GM12874 (cell line): ENCODE measurements around the gene GSX1.

Experiments
- TF ChIP-seq, protein P1 (sequence below): IDR thresholded peaks from 2 replicates; pipeline ENCODE4 v1.5.1; 2011; ENCODE audit warnings: low read depth, mild to moderate bottlenecking, control low read depth, low read length, moderate library complexity; ENCODE audit not compliant: insufficient read depth

The GSX1 gene

DNA sequence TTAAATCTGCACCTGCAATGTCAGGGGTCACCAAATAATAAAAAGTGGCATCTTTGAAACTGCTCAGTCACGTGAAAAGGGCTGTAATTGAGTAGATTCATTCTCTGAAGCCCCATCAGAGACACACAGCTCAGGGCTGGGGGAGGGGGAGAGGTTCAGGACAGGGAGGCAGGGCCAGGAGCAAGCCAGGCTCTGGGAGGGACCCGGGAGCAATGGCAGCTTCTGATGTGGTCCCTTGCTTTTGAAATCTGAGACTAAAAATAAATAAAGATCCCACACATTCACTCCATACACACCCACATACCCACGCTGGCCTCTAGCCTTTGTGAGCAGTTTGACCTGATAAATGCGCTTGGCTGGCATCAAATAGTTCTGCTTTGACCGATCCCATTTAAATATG, 32.8 kb downstream of the GSX1 start:
- TF ChIP-seq, protein P1, sequence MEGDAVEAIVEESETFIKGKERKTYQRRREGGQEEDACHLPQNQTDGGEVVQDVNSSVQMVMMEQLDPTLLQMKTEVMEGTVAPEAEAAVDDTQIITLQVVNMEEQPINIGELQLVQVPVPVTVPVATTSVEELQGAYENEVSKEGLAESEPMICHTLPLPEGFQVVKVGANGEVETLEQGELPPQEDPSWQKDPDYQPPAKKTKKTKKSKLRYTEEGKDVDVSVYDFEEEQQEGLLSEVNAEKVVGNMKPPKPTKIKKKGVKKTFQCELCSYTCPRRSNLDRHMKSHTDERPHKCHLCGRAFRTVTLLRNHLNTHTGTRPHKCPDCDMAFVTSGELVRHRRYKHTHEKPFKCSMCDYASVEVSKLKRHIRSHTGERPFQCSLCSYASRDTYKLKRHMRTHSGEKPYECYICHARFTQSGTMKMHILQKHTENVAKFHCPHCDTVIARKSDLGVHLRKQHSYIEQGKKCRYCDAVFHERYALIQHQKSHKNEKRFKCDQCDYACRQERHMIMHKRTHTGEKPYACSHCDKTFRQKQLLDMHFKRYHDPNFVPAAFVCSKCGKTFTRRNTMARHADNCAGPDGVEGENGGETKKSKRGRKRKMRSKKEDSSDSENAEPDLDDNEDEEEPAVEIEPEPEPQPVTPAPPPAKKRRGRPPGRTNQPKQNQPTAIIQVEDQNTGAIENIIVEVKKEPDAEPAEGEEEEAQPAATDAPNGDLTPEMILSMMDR: no peak

DNA sequence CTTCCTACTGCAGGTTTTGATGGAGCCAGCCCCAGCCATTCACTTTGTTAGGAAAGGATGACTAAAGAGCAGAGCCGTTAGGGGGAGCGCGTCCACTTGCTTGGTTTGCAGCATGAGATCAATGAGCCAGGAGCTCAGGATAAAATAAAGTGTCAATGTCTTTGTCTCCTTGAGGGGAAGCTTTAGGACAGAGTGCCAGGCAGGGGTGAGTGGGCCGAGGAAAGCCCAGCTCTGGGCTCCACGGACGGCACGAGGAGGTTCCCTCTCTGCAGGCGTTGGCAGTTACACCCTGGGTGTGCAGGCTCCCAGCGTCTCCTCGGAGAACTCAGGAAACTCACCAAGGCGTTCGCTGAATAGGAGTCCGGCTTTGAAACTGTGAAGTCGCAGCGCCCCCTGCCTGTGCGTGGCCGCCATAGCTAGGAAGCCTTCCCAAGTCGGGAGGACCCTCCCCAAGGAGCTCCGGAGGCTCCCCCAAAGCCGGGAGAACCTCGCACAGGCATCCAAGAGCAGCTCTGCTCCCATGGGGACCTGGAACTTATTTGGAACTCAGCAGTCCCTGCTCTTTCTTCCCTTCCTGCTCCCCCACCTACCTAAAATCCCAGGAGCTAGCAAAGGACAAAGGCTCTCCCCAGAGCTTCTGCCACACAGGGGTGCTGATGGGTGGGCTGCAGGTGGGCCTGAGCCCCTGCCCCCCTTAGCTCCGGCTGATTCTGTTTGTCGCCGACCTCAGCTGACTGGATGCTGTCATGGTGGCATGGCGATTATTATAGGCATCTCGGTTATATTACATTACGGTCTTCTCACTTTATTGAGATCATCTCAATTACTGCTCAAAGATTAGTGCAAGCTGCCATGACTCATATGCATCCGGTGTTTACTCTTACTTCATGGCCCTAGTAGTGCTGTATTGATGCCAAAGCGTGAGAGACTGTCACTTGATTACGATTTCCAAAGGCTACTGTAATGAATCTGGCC, 34.4 kb downstream of the GSX1 start:
- TF ChIP-seq, protein P1: peak; percentile 93

DNA sequence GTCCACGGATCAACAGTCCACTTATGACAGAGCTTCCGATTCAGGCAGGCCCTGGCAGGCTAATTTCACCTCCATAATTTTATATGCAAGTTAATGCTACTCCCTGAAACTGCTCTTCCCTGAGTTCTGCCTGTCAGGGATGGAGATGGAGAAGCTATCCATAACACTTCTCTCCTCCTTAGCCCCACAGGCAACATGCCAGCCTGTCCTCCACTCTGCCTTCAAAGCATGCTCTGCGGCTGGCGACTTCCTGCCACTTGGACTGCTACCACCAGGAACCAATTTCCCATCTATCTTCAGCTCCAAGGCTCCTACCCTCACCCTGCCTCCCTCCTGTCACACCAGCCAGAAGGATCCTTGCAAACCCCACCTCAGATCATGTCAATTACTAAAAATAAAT, 35.4 kb downstream of the GSX1 start:
- TF ChIP-seq, protein P1: no peak

DNA sequence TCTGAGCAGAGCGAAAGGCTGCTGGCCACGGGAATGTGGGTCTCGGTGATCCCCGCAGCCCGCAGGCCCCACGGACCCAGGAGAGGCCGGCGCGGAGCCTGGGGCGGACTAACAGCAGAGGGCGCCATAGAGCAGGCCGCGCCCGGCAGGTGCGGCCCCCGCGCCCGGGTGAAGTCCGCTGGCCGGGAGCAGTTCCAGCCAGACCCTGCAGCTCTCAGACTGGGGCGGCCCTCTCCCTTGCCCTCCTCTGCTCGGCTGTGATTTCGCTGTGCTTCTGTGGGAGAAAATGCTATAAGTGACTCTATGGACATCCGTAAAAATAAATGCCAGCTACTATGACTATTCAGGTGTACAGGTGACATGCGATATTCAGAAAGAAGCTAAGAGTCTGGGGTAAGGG, 37.7 kb downstream of the GSX1 start:
- TF ChIP-seq, protein P1: peak; percentile 99

DNA sequence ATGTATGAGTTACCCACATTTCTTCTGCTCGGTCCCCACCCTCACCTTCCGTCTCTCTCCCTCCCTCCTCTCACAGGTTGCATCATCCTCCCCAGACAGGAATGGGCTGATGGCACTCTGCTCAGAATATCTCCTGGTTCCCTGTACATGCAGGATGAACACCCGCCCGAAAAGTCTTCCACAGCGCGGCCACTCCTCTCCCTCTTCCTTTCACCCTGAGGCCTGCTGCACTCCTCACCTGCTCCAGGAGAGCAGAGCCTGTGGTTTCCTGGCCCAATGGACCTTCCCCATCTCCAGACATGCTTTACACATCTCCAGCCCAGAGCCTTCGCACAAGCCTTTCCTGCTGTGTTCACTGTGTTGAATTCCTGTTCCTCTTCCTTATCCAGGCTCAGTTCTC, 40.9 kb downstream of the GSX1 start:
- TF ChIP-seq, protein P1: no peak

DNA sequence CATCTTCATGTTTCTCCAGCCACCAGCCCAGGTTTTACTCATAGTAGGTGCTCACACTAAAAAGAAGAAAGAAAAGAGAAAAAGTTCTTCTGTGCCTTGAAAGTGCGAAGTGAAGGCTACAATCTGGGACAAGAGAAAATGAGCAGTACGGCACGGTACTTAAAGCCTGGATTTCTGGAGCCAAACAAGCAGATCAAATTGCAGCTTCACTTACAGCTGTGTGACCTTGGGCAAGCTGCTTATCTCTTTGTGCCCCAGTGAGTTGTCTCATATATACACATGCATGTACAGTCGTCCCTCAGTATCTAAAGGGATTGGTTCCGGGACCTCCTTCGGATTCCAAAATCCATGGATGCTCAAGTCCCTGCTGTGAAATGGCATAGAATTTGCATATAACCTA, 41.8 kb downstream of the GSX1 start:
- TF ChIP-seq, protein P1: no peak

DNA sequence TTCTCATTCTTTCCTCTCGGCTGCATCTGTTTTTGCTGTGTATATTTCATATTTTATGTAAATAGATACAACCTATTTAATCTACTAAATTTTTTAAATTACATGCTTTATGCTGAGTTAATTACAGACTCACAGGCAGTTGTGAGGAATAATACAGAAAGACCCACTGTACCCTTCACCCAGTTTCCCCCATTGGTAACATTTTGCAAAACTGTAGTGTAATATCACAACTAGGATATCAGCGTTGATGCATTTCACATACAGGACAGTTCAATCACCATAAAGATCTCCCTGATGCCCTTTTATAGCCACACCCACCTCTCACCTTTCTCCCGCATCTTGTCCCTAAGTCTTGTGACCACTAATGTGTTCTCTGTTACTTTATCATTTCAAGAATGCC, 43.5 kb downstream of the GSX1 start:
- TF ChIP-seq, protein P1: no peak
